DLD1 (cell line): ENCODE results near the gene DSTN.

Experiments
- in situ Hi-C: cut with HindIII; loops from 2 replicates; pipeline ENCODE4 v1.10.0; 2017; ENCODE audit warnings: low sequenced_read_pairs

DSTN gene

DNA sequence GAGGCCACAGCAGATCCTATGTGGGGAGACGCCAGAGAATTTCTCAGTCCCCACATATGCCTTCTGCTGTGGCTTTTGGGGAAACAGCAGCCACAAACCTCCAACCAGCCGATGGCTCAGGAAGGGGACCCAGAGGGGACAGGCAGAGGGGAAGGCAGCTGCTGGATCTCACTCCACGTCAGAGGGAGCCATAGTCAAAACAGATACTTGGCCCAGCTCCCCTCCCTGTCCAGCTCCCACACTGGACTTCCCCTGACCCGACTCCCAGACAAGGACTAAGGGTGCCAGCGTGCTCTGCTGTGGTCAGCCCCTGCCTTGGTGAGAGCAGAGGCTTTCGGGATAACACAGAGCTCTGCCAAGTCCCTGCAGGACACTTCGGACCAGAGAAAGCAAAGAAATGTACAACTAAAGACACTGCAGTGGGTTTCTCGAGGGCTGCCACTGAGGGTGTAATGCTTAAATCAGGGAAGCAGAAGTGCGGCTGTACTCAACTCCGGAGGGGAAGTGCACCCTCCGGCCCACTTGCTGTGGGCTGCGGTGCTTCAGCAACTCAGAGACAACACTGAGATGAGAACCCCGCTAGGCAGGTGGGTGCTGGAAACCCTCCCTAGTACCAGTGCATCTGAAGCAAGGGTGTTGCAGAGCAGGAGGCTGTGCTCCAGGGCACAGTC, 64.9 kb downstream of the DSTN start:
- in situ Hi-C loops, result loop anchor here (10.0 kb wide), 1 partner anchor 410 kb away; no protein-coding TSS in a partner anchor

DNA sequence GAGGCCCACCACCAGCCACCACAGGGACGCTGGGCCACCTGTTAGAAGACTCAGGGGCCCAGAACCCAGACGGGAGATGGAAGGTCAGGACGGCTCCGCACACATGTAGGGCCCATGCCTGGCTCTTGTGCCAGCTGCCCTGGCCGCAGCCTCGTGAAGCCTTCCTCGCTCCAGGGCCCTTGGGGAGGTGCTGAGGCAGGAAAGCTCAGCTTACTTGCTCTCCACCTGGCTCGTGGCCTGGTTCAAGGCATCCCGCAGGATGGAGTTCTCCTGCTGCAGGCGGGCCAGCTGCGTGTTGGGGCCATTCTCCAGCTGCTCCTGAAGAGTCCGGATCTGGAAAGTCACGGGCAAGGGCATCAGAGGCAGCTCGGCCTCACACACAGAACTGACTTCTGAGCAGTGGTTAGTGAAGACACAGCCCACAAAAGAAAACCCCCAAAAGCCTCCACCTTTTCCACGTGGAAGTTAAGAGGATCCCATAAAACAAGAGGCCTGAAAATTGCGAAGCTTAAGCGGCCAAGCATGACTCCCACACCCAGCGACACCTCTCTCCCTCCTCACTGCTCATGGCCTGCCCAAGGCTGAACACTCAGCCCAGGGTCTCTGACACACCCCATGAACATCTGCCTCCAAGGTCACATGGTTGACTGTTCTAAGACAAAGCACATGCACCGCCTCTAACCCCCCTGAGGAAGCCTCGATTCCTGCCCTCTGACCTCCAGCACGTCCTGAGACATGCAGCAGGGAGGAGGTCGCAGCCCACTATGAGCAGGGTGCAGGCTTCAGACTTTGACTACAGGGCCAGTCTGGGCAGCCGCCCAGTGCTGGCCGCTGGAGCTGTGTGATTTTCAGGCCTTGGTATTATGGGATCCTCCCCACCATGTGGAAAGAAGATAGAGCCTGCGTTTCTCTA, 65.7 kb downstream of the DSTN start:
- in situ Hi-C loops, result loop anchor here (10.0 kb wide), 1 partner anchor 409 kb away; no protein-coding TSS in a partner anchor

GRCh38 chr20:17636523-17637412, 66.9 kb downstream of the DSTN start:
- in situ Hi-C loops, result loop anchor here (10.0 kb wide), 1 partner anchor 408 kb away; no protein-coding TSS in a partner anchor

DNA sequence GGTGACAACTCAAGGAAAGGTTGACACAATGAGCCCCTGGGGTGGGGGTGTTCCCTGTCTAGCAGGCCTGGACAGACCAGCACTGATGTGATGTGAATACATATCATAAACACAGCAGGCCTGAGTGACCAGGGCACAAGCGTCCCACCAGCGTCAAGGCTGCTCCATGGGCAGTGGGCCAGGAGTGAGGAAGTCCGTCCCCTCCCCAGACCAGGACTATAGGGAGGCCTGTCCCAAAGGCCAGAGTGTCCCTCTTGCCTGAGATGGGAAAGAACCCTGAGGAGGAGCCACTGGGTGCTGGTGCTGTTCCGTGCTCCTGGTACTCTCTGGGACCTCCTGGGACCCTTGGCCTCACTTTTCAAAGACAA, 67.5 kb downstream of the DSTN start:
- in situ Hi-C loops, result loop anchor here (10.0 kb wide), 1 partner anchor 407 kb away; no protein-coding TSS in a partner anchor

- in situ Hi-C loops, result loop anchor here (10.0 kb wide), 1 partner anchor 407 kb away; no protein-coding TSS in a partner anchor
Measured at GRCh38 chr20:17637985-17638640, 68.2 kb downstream of the DSTN start.

GRCh38 chr20:17638835-17639407, 69.0 kb downstream of the DSTN start:
- in situ Hi-C loops, result loop anchor here (10.0 kb wide), 1 partner anchor 406 kb away; no protein-coding TSS in a partner anchor

- in situ Hi-C loops, result no loop called here
Measured at GRCh38 chr20:17640146-17640874, 70.4 kb downstream of the DSTN start.

DNA sequence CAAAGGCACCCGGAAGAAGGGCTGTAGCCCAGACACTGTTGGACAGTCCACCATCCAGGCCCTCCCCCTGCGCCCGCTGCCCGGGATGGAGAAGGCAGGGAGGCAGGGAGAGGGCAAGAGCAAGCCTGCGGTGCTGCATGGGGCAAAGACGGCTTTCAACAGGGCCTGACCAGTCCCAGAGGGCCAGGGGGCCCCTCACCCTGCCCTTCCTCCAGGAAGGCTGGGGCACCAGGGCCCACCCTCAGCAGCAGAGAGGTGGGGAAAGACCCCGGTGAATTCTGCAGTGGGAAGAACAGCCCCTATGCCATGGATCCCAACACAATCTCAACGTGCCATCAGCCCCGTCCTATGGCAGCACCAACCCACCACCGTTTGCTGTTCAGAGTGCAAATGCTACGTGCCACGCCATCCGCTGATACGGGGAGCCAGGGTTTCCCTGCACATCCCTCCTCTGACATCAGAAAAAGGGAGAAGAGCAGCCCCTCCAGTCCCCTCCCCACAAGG, 71.1 kb downstream of the DSTN start:
- in situ Hi-C loops, result no loop called here

- in situ Hi-C loops, result no loop called here
Measured at GRCh38 chr20:17641520-17641964, 71.7 kb downstream of the DSTN start.

- in situ Hi-C loops, result no loop called here
Measured at GRCh38 chr20:17641993-17642392, 72.1 kb downstream of the DSTN start.

- in situ Hi-C loops, result no loop called here
Measured at GRCh38 chr20:17642404-17643269, 72.8 kb downstream of the DSTN start.

- in situ Hi-C loops, result no loop called here
Measured at GRCh38 chr20:17643531-17644188, 73.8 kb downstream of the DSTN start.

DNA sequence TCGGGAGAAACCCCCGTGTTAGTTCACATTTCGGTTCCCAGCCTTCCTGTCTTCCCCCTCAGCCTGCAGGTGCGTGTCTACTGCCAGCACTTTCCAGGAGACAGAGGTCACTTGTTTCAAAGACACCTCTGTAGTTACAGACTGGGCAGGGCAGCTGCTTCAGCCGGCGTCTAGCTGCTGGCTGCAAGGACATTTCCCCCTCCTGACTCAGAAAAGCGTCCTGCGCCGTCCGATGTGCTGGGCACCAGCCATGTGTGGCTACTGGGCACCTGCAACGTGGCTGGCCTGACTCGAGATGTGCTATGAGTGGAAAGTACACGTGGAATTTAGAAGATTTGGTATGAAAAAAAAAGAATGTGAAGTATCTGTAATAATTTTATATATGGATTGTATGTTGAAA, 74.6 kb downstream of the DSTN start:
- in situ Hi-C loops, result no loop called here

DNA sequence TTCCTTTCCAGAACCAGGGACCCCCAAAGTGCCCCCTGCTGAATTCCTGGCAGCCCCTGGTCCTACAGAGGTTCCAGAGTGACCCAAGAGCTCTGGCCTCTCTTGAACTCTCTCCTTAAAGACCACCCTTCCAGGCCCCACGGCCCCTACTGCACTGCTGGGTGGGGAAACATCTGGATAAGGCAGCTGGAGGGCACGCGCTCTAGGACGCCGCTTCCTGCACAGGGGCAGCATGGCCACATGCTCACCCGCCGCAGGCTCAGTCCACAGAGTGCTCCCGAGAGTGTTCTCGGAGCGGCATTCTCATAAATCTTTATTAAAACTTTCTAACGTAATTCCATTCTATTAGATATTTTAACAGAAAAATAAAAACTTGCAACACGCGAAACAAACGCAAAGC, 75.1 kb downstream of the DSTN start:
- in situ Hi-C loops, result no loop called here

- in situ Hi-C loops, result no loop called here
Measured at GRCh38 chr20:17645546-17646208, 75.8 kb downstream of the DSTN start.

GRCh38 chr20:17646209-17646960, 76.5 kb downstream of the DSTN start:
- in situ Hi-C loops, result no loop called here
